ENCODE measurements around the gene PGGT1B. TPM values are rescaled to one million over a fixed set of nuclear protein-coding genes. Genes with fewer than 3 reads are reported as not detected.

PGGT1B gene
- polyA plus RNA-seq, 3 donors = 3.2 to 32.6 (median 11.6) TPM

DNA sequence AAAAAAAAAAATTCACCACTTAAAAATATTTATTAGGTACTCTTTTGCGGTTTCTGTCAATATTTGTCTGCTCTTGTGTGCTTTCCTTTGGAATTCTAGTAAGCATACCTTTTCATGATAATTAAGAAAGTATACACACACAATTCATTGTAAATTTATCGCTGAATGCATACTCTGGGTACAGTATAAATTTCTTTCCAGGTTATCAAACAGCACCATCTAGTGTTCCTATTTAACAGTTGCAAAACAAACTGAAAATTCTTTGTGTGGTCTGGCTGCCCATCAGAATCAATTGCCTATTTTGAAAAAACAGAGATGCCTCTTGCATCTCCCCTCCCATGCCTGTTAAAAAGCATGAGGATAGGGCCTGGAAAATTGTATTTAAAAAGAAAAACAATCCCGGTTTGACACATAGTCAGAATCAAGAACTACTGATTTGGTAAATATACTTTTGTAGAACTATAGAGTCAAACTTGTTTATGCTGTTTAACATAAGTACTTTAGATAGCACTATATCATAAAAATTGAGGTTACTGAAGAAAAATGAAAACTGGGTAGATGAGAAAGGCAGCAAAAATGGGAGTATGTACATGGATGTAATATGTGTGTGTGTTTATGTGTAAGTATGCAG lies 16.2 kb downstream of the PGGT1B start:
- peak; percentile 6 to 55 (median 28) for DNase-seq
- Histone ChIP-seq H3K4me1 (ENCODE audit: control insufficient read depth in 1 of 2, insufficient read depth in 2 of 2, low read length in 2 of 2) (no peaks in the 10 kb centered on the region), H3K9me3 (replicated peaks in 1 of 2; ENCODE audit: control insufficient read depth in 1 of 2, insufficient read depth in 1 of 2, low read length in 2 of 2) (no peaks in the 10 kb centered on the region), H3K4me2 (replicated peaks; ENCODE audit: extremely low read depth, low read length, poor library complexity, severe bottlenecking) (no peak overlapping the region), H4K20me1 (ENCODE audit: insufficient read depth, low read length) (peaks cover 100% of the 10 kb centered on the region), H3K27me3 (ENCODE audit: control insufficient read depth in 2 of 2, insufficient read depth in 2 of 2, low read length in 2 of 2) (no peaks in the 10 kb centered on the region), H3K36me3 (replicated peaks in 1 of 2; ENCODE audit: control insufficient read depth in 1 of 2, insufficient read depth in 2 of 2, low read length in 2 of 2) (peaks cover 14 to 39% of the 10 kb centered on the region in 2 donors), H3K4me3 (replicated peaks in 1 of 3; ENCODE audit: low read depth in 2 of 3, low read length in 3 of 3) (no peak overlapping the region), H2AFZ (ENCODE audit: insufficient read depth, low read depth, low read length, poor library complexity, severe bottlenecking) (no peak overlapping the region), H3K9ac (ENCODE audit: insufficient read depth, low read length, poor library complexity, severe bottlenecking) (no peak overlapping the region), H3K27ac (ENCODE audit: low read depth in 1 of 2, low read length in 2 of 2) (no peak overlapping the region), H3K79me2 (ENCODE audit: insufficient read depth, low read length) (peaks cover 86% of the 10 kb centered on the region)
- no CpG with 5 or more reads among the region's 3 CpGs for WGBS (ENCODE audit: insufficient coverage)
- Mint-ChIP-seq H3K27me3 (ENCODE audit: low read depth in 3 of 3) (no peaks in the 10 kb centered on the region), H3K4me3 (no peak overlapping the region), H3K36me3 (peaks cover 27 to 34% of the 10 kb centered on the region in 2 donors), H3K9me3 (no peaks in the 10 kb centered on the region), H3K27ac (no peak overlapping the region), H3K4me1 (peaks cover 15% of the 10 kb centered on the region)
- intact Hi-C loops (cut with micrococcal nuclease) = loop anchor here (5.0 kb wide), 3 partner anchors 144 to 1634 kb away; no protein-coding TSS in a partner anchor
- TF ChIP-seq, protein P1, sequence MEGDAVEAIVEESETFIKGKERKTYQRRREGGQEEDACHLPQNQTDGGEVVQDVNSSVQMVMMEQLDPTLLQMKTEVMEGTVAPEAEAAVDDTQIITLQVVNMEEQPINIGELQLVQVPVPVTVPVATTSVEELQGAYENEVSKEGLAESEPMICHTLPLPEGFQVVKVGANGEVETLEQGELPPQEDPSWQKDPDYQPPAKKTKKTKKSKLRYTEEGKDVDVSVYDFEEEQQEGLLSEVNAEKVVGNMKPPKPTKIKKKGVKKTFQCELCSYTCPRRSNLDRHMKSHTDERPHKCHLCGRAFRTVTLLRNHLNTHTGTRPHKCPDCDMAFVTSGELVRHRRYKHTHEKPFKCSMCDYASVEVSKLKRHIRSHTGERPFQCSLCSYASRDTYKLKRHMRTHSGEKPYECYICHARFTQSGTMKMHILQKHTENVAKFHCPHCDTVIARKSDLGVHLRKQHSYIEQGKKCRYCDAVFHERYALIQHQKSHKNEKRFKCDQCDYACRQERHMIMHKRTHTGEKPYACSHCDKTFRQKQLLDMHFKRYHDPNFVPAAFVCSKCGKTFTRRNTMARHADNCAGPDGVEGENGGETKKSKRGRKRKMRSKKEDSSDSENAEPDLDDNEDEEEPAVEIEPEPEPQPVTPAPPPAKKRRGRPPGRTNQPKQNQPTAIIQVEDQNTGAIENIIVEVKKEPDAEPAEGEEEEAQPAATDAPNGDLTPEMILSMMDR (IDR thresholded peaks at IDR 0.05) = peak; percentile 80

DNA sequence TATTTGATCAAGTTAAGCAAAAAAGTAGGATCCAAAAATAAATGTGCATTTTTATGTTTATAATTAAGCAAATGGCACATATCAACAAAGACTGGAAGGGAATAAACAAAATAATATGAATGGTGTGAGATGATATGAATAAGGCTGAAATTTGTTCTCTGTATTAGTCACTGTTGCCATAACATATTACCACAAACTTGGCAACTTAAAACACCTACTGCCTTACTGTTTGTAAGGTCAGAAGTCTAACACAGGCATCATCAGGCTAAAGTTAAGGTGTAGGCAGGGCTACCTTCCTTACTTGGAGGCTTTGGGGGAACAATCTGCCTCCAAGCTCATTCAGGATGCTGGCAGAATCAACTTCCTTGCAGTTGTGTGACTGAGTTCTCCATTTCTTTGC lies 19.3 kb downstream of the PGGT1B start:
- no peaks in the 10 kb centered on the region for H3K4me1 ChIP-seq (ENCODE audit: control insufficient read depth in 1 of 2, insufficient read depth in 2 of 2, low read length in 2 of 2)
- H3K79me2 ChIP-seq (ENCODE audit: insufficient read depth, low read length) = peaks cover 59% of the 10 kb centered on the region
- H3K27me3 ChIP-seq (ENCODE audit: control insufficient read depth in 2 of 2, insufficient read depth in 2 of 2, low read length in 2 of 2) = no peaks in the 10 kb centered on the region
- Mint-ChIP-seq H3K9me3 (no peaks in the 10 kb centered on the region), H3K27me3 (ENCODE audit: low read depth in 3 of 3) (no peaks in the 10 kb centered on the region), H3K4me1 (peaks cover 4% of the 10 kb centered on the region), H3K36me3 (peaks cover 42 to 44% of the 10 kb centered on the region in 2 donors), H3K27ac (peak overlapping the region in 1 of 7 donors; percentile 42), H3K4me3 (no peak overlapping the region)
- TF ChIP-seq, protein P1 (IDR thresholded peaks at IDR 0.05) = no peak
- no peak overlapping the region for H3K9ac ChIP-seq (ENCODE audit: insufficient read depth, low read length, poor library complexity, severe bottlenecking)
- H3K4me2 ChIP-seq (replicated peaks; ENCODE audit: extremely low read depth, low read length, poor library complexity, severe bottlenecking) = no peak overlapping the region
- H3K9me3 ChIP-seq (replicated peaks in 1 of 2; ENCODE audit: control insufficient read depth in 1 of 2, insufficient read depth in 1 of 2, low read length in 2 of 2) = no peaks in the 10 kb centered on the region
- intact Hi-C loops (cut with micrococcal nuclease) = no loop called here
- no peak overlapping the region for H3K27ac ChIP-seq (ENCODE audit: low read depth in 1 of 2, low read length in 2 of 2)
- no peak overlapping the region for H2AFZ ChIP-seq (ENCODE audit: insufficient read depth, low read depth, low read length, poor library complexity, severe bottlenecking)
- H3K36me3 ChIP-seq (replicated peaks in 1 of 2; ENCODE audit: control insufficient read depth in 1 of 2, insufficient read depth in 2 of 2, low read length in 2 of 2) = peaks cover 42 to 51% of the 10 kb centered on the region in 2 donors
- no peak for DNase-seq
- H3K4me3 ChIP-seq (replicated peaks in 1 of 3; ENCODE audit: low read depth in 2 of 3, low read length in 3 of 3) = no peak overlapping the region
- H4K20me1 ChIP-seq (ENCODE audit: insufficient read depth, low read length) = peaks cover 92% of the 10 kb centered on the region

Data from CD14-positive monocyte (primary cell).